Measurements from ENCODE around the gene ZNF865. TPM values are rescaled to one million over a fixed set of nuclear protein-coding genes. Genes with fewer than 3 reads are reported as not detected.
A peak's percentile ranks its signal among the peaks of the same experiment; 100 is the strongest.

Gene ZNF865
- total and polyA plus RNA-seq, 7 experiments from 2014 or later, result 0.06 to 22.7 (median 15.2) TPM

DNA sequence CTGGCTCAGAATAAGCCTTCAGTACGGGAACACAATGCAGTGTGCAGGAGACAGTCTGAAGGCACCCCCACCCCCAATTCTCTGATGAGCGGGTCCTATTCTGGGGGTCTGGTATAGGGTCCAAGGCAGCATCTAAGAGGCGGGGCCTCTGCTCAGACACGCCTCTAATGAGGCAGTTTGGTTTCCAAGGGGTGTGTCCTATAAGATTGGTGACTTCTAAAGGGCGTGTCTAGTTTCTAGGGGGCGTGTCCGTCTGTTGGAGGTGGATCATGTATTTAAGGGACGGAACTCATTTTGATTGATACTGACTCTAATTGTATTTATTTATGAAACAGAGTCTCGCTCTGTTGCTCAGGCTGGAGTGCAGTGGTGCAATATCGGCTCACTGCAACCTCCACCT lies 14.8 kb upstream of the ZNF865 start:
- H3K4me3 Mint-ChIP-seq, result no peak overlapping the region
- POLR2A ChIA-PET, result interaction anchor here (0.7 kb wide), 1 partner anchor 34 kb away, joined by 3 read pairs; the partner anchor contains the start of gene ZNF784
- intact Hi-C loops (cut with micrococcal nuclease), result no loop called here

DNA sequence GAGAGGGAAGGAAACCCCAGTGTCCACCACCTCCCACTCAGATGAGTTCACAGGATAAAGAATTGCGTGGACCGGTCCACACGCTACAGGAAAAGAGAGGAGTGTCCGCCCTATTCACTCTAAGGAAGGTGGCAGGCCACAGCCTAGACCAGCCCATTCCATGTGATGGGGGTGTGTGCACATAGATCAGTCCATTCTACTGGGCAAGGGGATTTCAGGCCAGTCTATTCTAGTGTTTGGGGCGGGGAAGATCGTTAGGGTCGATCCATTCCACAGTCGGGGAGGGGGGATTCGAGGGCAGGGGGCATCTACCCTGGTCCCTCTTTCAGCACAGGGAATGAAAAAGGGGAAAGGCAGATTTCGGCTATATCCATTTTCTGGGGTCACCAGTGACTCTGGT lies 13.9 kb upstream of the ZNF865 start:
- no peaks in the 10 kb centered on the region for H3K27me3 ChIP-seq (ENCODE audit: control insufficient read depth in 2 of 2, insufficient read depth in 2 of 2, low read length in 2 of 2)
- Mint-ChIP-seq H3K27me3 (peaks cover 0 to 9% (median 0%) of the 10 kb centered on the region in 5 donors), H3K27ac (peak overlapping the region in 1 of 9 donors; percentile 51), H3K9me3 (peaks cover 0 to 3% (median 0%) of the 10 kb centered on the region in 11 donors), H3K4me1 (peaks cover 0 to 23% (median 9%) of the 10 kb centered on the region in 7 donors), H3K4me3 (no peak overlapping the region), H3K36me3 (peaks cover 14 to 31% (median 19%) of the 10 kb centered on the region in 5 donors)
- H3K4me3 ChIP-seq (ENCODE audit: low read length), result no peak overlapping the region
- CTCF ChIA-PET, result no interaction called here
- intact Hi-C loops (cut with micrococcal nuclease), result no loop called here
- ATAC-seq (no peak), DNase-seq (no peak)
- H3K27ac ChIP-seq (ENCODE audit: low read depth, low read length), result no peak overlapping the region
- peaks cover 10 to 14% of the 10 kb centered on the region in 2 donors for H3K4me1 ChIP-seq (ENCODE audit: control insufficient read depth in 2 of 2, insufficient read depth in 2 of 2, low read length in 2 of 2)
- POLR2A ChIA-PET, result no interaction called here
- peaks cover 0 to 34% (median 0%) of the 10 kb centered on the region in 3 experiments for H3K36me3 ChIP-seq (ENCODE audit: control insufficient read depth in 2 of 3, insufficient read depth in 3 of 3, low read length in 3 of 3)
- H3K9me3 ChIP-seq (ENCODE audit: control insufficient read depth in 2 of 3, low read length in 3 of 3), result no peaks in the 10 kb centered on the region

More for the DNA sequence above, 14.8 kb upstream of the ZNF865 start:
- Mint-ChIP-seq H3K27ac (no peak overlapping the region), H3K36me3 (peaks cover 8 to 21% (median 15%) of the 10 kb centered on the region in 5 donors), H3K4me1 (peaks cover under 1 to 33% (median 17%) of the 10 kb centered on the region in 7 donors), H3K27me3 (peaks cover 0 to 17% (median 0%) of the 10 kb centered on the region in 5 donors), H3K9me3 (no peaks in the 10 kb centered on the region)
- peaks cover 0 to 25% (median 0%) of the 10 kb centered on the region in 3 experiments for H3K36me3 ChIP-seq (ENCODE audit: control insufficient read depth in 2 of 3, insufficient read depth in 3 of 3, low read length in 3 of 3)
- peaks cover 10 to 22% of the 10 kb centered on the region in 2 donors for H3K4me1 ChIP-seq (ENCODE audit: control insufficient read depth in 2 of 2, insufficient read depth in 2 of 2, low read length in 2 of 2)
- CTCF ChIA-PET, result no interaction called here
- no peaks in the 10 kb centered on the region for H3K9me3 ChIP-seq (ENCODE audit: control insufficient read depth in 2 of 3, low read length in 3 of 3)
- no peak overlapping the region for H3K27ac ChIP-seq (ENCODE audit: low read depth, low read length)
- H3K27me3 ChIP-seq (ENCODE audit: control insufficient read depth in 2 of 2, insufficient read depth in 2 of 2, low read length in 2 of 2), result no peaks in the 10 kb centered on the region
- ATAC-seq, result no peak
- no peak for DNase-seq
- H3K4me3 ChIP-seq (ENCODE audit: low read length), result no peak overlapping the region

DNA sequence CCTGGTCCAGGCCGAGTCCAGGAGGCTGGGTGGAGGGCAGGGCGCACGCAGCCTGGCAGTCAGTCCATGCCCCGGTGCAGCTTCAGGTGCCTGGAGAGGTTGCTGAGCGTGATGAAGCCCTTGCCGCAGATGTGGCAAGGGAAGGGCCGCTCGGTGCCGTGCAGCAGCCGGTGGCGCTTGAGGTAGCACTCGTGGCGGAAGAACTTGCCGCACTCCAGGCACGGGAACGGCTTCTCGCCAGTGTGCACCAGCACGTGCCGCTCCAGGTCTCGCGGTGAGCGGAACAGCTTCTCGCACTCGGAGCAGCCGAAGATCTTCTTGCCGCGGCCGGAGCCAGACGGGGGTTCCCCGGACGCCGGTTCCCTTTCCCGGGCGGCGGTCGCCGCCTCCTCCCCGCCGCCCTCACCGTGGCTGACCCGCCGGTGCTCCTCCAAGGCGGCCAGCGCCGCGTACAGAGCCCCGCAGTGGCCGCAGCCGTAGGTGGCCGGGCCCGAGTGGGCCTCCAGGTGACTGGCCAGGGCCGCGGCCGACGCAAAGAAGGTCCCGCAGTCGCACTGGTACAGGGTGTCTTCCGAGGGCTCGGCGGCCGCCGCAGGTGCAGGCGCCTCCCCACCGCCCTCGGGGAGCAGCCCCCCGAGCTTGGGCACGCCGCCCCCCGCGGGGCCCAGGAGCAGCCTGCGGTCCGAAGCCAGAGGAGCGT lies 12.9 kb upstream of the ZNF865 start:
- Histone ChIP-seq H3K27me3 (ENCODE audit: control insufficient read depth in 2 of 2, insufficient read depth in 2 of 2, low read length in 2 of 2) (no peaks in the 10 kb centered on the region), H3K36me3 (ENCODE audit: control insufficient read depth in 2 of 3, insufficient read depth in 3 of 3, low read length in 3 of 3) (peaks cover 0 to 43% (median 0%) of the 10 kb centered on the region in 3 experiments), H3K4me1 (ENCODE audit: control insufficient read depth in 2 of 2, insufficient read depth in 2 of 2, low read length in 2 of 2) (peaks cover 3 to 6% of the 10 kb centered on the region in 2 donors), H3K9me3 (ENCODE audit: control insufficient read depth in 2 of 3, low read length in 3 of 3) (no peaks in the 10 kb centered on the region), H3K27ac (ENCODE audit: low read depth, low read length) (no peak overlapping the region), H3K4me3 (ENCODE audit: low read length) (no peak overlapping the region)
- CTCF ChIA-PET, result no interaction called here
- no peak overlapping the region for H3K27ac Mint-ChIP-seq
- POLR2A ChIA-PET, result interaction anchor here (1.3 kb wide), 1 partner anchor 33 kb away, joined by 3 read pairs; no protein-coding TSS in a partner anchor
- H3K27me3 Mint-ChIP-seq, result no peaks in the 10 kb centered on the region
- no peak for ATAC-seq
- H3K36me3 Mint-ChIP-seq, result peaks cover 14 to 37% (median 23%) of the 10 kb centered on the region in 5 donors
- peaks cover 0 to 3% (median 0%) of the 10 kb centered on the region in 11 donors for H3K9me3 Mint-ChIP-seq
- H3K4me1 Mint-ChIP-seq, result peaks cover under 1 to 18% (median 4%) of the 10 kb centered on the region in 7 donors
- intact Hi-C loops (cut with micrococcal nuclease), result no loop called here
- H3K4me3 Mint-ChIP-seq, result no peak overlapping the region
- DNase-seq, result no peak

DNA sequence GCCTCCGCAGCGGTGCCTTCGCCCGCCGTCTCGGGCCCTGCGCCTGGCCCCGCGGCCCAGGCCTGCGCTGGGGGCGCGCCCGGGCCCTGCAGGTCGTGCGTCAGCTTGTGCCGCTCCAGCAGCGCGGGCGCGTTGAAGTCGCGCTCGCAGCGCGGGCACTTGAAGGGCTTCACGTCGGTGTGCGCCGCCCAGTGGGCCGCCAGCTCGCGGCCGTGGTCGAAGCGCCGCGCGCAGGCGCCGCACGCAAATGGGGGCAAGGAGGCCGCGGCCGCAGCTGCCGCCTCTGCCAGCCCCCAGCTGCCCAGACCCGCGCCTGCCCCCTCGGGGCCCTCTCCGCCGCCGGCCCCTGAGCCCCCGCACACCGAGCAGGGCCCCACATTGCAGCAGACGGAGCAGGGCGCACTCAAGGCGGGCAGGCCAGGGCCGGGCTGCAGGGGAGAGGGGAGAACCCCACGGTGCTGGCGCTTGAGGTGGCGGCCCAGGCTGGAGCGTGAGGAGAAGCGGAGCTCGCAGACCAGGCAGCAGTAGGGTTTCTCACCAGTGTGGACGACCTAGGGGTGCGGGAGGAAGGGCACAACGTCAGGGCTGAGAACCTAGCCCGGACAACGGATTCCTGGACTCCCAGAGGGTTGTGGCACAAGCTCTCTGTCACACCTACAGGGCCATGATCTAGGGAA lies 12.2 kb upstream of the ZNF865 start:
- peaks cover 0 to 49% (median 0%) of the 10 kb centered on the region in 3 experiments for H3K36me3 ChIP-seq (ENCODE audit: control insufficient read depth in 2 of 3, insufficient read depth in 3 of 3, low read length in 3 of 3)
- H3K36me3 Mint-ChIP-seq, result peaks cover 14 to 37% (median 25%) of the 10 kb centered on the region in 5 donors
- no peak overlapping the region for H3K27ac Mint-ChIP-seq
- no peaks in the 10 kb centered on the region for H3K27me3 ChIP-seq (ENCODE audit: control insufficient read depth in 2 of 2, insufficient read depth in 2 of 2, low read length in 2 of 2)
- DNase-seq, result no peak
- intact Hi-C loops (cut with micrococcal nuclease), result no loop called here
- H3K4me3 Mint-ChIP-seq, result no peak overlapping the region
- ATAC-seq, result no peak
- no peaks in the 10 kb centered on the region for H3K9me3 ChIP-seq (ENCODE audit: control insufficient read depth in 2 of 3, low read length in 3 of 3)
- no peaks in the 10 kb centered on the region for H3K27me3 Mint-ChIP-seq
- POLR2A ChIA-PET, result interaction anchor here (1.3 kb wide), 1 partner anchor 33 kb away, joined by 3 read pairs; no protein-coding TSS in a partner anchor
- no peak overlapping the region for H3K27ac ChIP-seq (ENCODE audit: low read depth, low read length)
- H3K4me3 ChIP-seq (ENCODE audit: low read length), result no peak overlapping the region
- H3K9me3 Mint-ChIP-seq, result peaks cover 0 to 3% (median 0%) of the 10 kb centered on the region in 11 donors
- peaks cover 0 to 14% (median 5%) of the 10 kb centered on the region in 7 donors for H3K4me1 Mint-ChIP-seq
- CTCF ChIA-PET, result no interaction called here
- H3K4me1 ChIP-seq (ENCODE audit: control insufficient read depth in 2 of 2, insufficient read depth in 2 of 2, low read length in 2 of 2), result peaks cover 1 to 2% of the 10 kb centered on the region in 2 donors

DNA sequence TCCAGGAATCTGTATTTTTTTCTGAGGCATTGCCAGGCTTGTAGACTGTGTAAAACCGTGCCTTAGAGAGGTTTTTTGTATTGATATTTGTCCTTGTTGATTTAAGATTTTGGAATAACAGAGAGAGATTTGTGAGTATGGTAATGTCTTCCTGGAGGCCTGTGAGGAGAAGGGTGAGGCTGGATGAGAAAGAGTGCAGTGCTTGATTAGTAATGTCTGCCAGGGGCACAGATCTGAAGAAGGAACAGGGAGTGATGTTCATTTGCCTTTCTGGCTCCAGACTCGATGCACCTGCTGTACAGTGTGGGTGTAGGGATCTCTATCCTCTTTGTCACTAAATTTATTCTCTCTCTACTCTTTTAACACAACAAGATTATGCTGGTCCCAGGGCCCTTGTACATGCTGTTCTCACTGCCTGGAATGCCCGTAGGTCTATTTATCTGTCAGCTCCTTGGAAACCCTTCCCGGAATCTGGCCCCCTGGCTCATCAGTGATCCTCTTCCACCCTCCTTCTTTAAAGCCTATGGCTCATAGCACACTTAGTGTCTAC lies 10.4 kb upstream of the ZNF865 start:
- Mint-ChIP-seq H3K4me3 (no peak overlapping the region), H3K4me1 (peaks cover 6 to 13% (median 9%) of the 10 kb centered on the region in 7 donors), H3K9me3 (peaks cover 0 to 6% (median 0%) of the 10 kb centered on the region in 11 donors), H3K27ac (peak overlapping the region in 3 of 9 donors; percentile 2 to 38 (median 4)), H3K36me3 (peaks cover 14 to 37% (median 29%) of the 10 kb centered on the region in 5 donors), H3K27me3 (no peaks in the 10 kb centered on the region)
- Histone ChIP-seq H3K27me3 (ENCODE audit: control insufficient read depth in 2 of 2, insufficient read depth in 2 of 2, low read length in 2 of 2) (no peaks in the 10 kb centered on the region), H3K4me1 (ENCODE audit: control insufficient read depth in 2 of 2, insufficient read depth in 2 of 2, low read length in 2 of 2) (peaks cover 0 to 6% of the 10 kb centered on the region in 2 donors), H3K36me3 (ENCODE audit: control insufficient read depth in 2 of 3, insufficient read depth in 3 of 3, low read length in 3 of 3) (peaks cover 0 to 56% (median 0%) of the 10 kb centered on the region in 3 experiments), H3K9me3 (ENCODE audit: control insufficient read depth in 2 of 3, low read length in 3 of 3) (no peaks in the 10 kb centered on the region), H3K27ac (ENCODE audit: low read depth, low read length) (no peak overlapping the region), H3K4me3 (ENCODE audit: low read length) (no peak overlapping the region)
- ATAC-seq, result no peak
- POLR2A ChIA-PET, result interaction anchor here (0.6 to 2.3 kb wide), 2 partner anchors 12 to 119 kb away, joined by 3 to 8 read pairs; partner anchors contain the start of gene ZNF628
- intact Hi-C loops (cut with micrococcal nuclease), result no loop called here
- no peak for DNase-seq
- CTCF ChIA-PET, result no interaction called here

DNA sequence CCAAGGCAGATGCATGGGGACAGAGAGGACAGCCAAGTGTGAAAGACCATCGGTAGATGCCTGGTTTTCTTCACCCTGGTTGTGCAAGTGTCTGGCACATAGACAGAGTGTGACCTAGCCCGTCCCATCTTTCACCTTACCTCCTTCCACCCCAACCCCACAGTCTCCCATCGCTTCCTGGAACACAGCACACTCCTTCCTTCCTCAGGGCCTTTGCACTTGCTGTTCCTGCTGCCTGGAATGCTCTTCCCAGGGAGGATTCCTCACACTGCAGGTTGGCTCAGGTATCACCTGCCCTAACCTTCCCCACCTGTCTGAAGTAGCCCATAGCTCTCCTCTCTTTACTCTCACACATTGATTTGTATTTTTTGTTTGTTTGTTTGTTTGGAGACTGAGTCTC lies 9.1 kb upstream of the ZNF865 start:
- Histone ChIP-seq H3K27me3 (ENCODE audit: control insufficient read depth in 2 of 2, insufficient read depth in 2 of 2, low read length in 2 of 2) (no peaks in the 10 kb centered on the region), H3K27ac (ENCODE audit: low read depth, low read length) (no peak overlapping the region), H3K4me3 (ENCODE audit: low read length) (no peak overlapping the region), H3K9me3 (ENCODE audit: control insufficient read depth in 2 of 3, low read length in 3 of 3) (no peaks in the 10 kb centered on the region), H3K36me3 (ENCODE audit: control insufficient read depth in 2 of 3, insufficient read depth in 3 of 3, low read length in 3 of 3) (peaks cover 0 to 56% (median 0%) of the 10 kb centered on the region in 3 experiments), H3K4me1 (ENCODE audit: control insufficient read depth in 2 of 2, insufficient read depth in 2 of 2, low read length in 2 of 2) (peaks cover 0 to 12% of the 10 kb centered on the region in 2 donors)
- H3K27me3 Mint-ChIP-seq, result no peaks in the 10 kb centered on the region
- ChIA-PET CTCF (no interaction called here), POLR2A (interaction anchor here (2.3 kb wide), 1 partner anchor 10 kb away, joined by 8 read pairs; no protein-coding TSS in a partner anchor)
- H3K4me1 Mint-ChIP-seq, result peaks cover 12 to 18% (median 13%) of the 10 kb centered on the region in 7 donors
- ATAC-seq (no peak), DNase-seq (no peak)
- H3K9me3 Mint-ChIP-seq, result peaks cover 0 to 7% (median 0%) of the 10 kb centered on the region in 11 donors
- peak overlapping the region in 2 of 9 donors; percentile 5 to 6 for H3K27ac Mint-ChIP-seq
- intact Hi-C loops (cut with micrococcal nuclease), result no loop called here
- H3K4me3 Mint-ChIP-seq, result no peak overlapping the region
- peaks cover 14 to 35% (median 29%) of the 10 kb centered on the region in 5 donors for H3K36me3 Mint-ChIP-seq

All from naive thymus-derived CD4-positive, alpha-beta T cell (primary cell).